Measurements from ENCODE around the gene PRKCSH. TPM values are rescaled to one million over a fixed set of nuclear protein-coding genes. Genes with fewer than 3 reads are reported as not detected.

Gene PRKCSH
- total RNA-seq, 1 experiment from 2014 or later: 410 TPM

- ChIA-PET POLR2A (ENCODE audit: unreplicated experiment) (interaction anchor here (0.5 to 1.6 kb wide), 5 partner anchors 14 to 330 kb away, joined by 4 to 20 read pairs (median 7); partner anchors contain the start of genes ODAD3 and PRKCSH), CTCF (interaction anchor here (0.5 to 0.7 kb wide), 4 partner anchors 25 to 1256 kb away, joined by 3 to 7 read pairs (median 4); no protein-coding TSS in a partner anchor)
- Histone ChIP-seq H2AFZ (no peak overlapping the region), H3K9me3 (ENCODE audit: insufficient read depth, low read depth) (no peaks in the 10 kb centered on the region), H3K27me3 (ENCODE audit: insufficient read depth, low read depth) (no peaks in the 10 kb centered on the region), H3K4me3 (no peak overlapping the region), H3K27ac (no peak overlapping the region), H3K9me2 (ENCODE audit: insufficient read depth) (no peaks in the 10 kb centered on the region), H3K79me2 (ENCODE audit: low read depth) (peaks cover 16% of the 10 kb centered on the region), H3K36me3 (ENCODE audit: low read depth) (peaks cover 9% of the 10 kb centered on the region; the same call in 1 of the 2 replicates), H3F3A (ENCODE audit: insufficient read depth, low read depth) (peaks cover 64% of the 10 kb centered on the region), H3K4me2 (no peak overlapping the region), H3K4me1 (replicated peaks; ENCODE audit: insufficient read depth) (peaks cover 23% of the 10 kb centered on the region), H4K20me1 (ENCODE audit: insufficient read depth) (no peaks in the 10 kb centered on the region)
- BruUV-seq (replicated peaks): no TSS peak
- no peak for DNase-seq
- TF ChIP-seq EZH2 (IDR thresholded peaks at IDR 0.05; ENCODE audit: low read depth): no peak
- TF ChIP-seq CTCF (conservative IDR thresholded peaks at IDR 0.05): no peak
- intact Hi-C loops (cut with micrococcal nuclease; ENCODE audit: unreplicated experiment): loop anchor here (5.0 kb wide), 1 partner anchor 43 kb away; no protein-coding TSS in a partner anchor
These were observed 14.7 kb upstream of the PRKCSH start for GRCh38 chr19:11420429-11421370.

GRCh38 chr19:11421371-11422098 is 13.9 kb upstream of the PRKCSH start:
- ChIA-PET CTCF (interaction anchor here (0.5 to 1.3 kb wide), 6 partner anchors 24 to 1255 kb away, joined by 3 to 8 read pairs (median 6); no protein-coding TSS in a partner anchor), POLR2A (ENCODE audit: unreplicated experiment) (interaction anchor here (0.5 to 1.6 kb wide), 5 partner anchors 14 to 331 kb away, joined by 4 to 20 read pairs (median 6); partner anchors contain the start of genes ODAD3, PRKCSH and ZNF653)
- BruUV-seq (replicated peaks): no TSS peak
- Histone ChIP-seq H2AFZ (peak overlapping the region; percentile 88), H3K27me3 (ENCODE audit: insufficient read depth, low read depth) (no peaks in the 10 kb centered on the region), H3K4me3 (peak overlapping the region; percentile 49), H3K9me2 (ENCODE audit: insufficient read depth) (no peaks in the 10 kb centered on the region), H3K4me2 (peak overlapping the region; percentile 81), H3K36me3 (ENCODE audit: low read depth) (peaks cover 3% of the 10 kb centered on the region; the same call in 1 of the 2 replicates), H3K79me2 (ENCODE audit: low read depth) (peaks cover 14% of the 10 kb centered on the region), H4K20me1 (ENCODE audit: insufficient read depth) (no peaks in the 10 kb centered on the region), H3K27ac (peak overlapping the region; percentile 47), H3K4me1 (replicated peaks; ENCODE audit: insufficient read depth) (peaks cover 23% of the 10 kb centered on the region), H3F3A (ENCODE audit: insufficient read depth, low read depth) (peaks cover 61% of the 10 kb centered on the region), H3K9me3 (ENCODE audit: insufficient read depth, low read depth) (no peaks in the 10 kb centered on the region)
- DNase-seq: peak in 1 of 2 experiments; percentile 72
- TF ChIP-seq EZH2 (IDR thresholded peaks at IDR 0.05; ENCODE audit: low read depth) (no peak), CTCF (conservative IDR thresholded peaks at IDR 0.05) (no peak)
- intact Hi-C loops (cut with micrococcal nuclease; ENCODE audit: unreplicated experiment): loop anchor here (1.0 to 5.0 kb wide), 2 partner anchors 14 to 44 kb away; partner anchors contain the start of genes ODAD3 and PRKCSH

Measured in PC-9 (cell line).